OCI-LY7 (cell line): ENCODE data around the gene KIAA1549. TPM values are rescaled to one million over a fixed set of nuclear protein-coding genes. Genes with fewer than 3 reads are reported as not detected.

Experiments
- BruUV-seq: library from RNA; stranded (reverse); fragments of 400-500 nt; replicated peaks from 2 replicates; lab custom pipeline; 2021; lab: Mats Ljungman, UMichigan
- CTCF ChIA-PET: fragments of 300-600 bp; sonication (Branson Sonifier 250); formaldehyde crosslinking; loops from one replicate; lab custom pipeline; 2022; ENCODE audit warnings: antibody characterized with exemption; ENCODE audit not compliant: unreplicated experiment; lab: Charles Lee
- POLR2A ChIA-PET: fragments of 300-600 bp; sonication (Branson Sonifier 250); formaldehyde crosslinking; loops from one replicate; lab custom pipeline; 2022; ENCODE audit warnings: antibody characterized with exemption; lab: Charles Lee
- DNase-seq: peaks from one replicate; pipeline ENCODE4 v3.0.0-alpha.2; 2015; ENCODE audit warnings: low spot score
- H2AFZ ChIP-seq: fragments of 200-600 bp; sonication (generic), shearing (Covaris generic); 2 replicates; pipeline ENCODE4 v1.6.1; 2014; ENCODE audit warnings: mild to moderate bottlenecking, antibody characterized with exemption, low read length, moderate library complexity
- H3K27ac ChIP-seq: fragments of 200-600 bp; sonication (generic); 2 replicates; pipeline ENCODE4 v1.5.1; 2014; ENCODE audit warnings: mixed run types, low read depth, mild to moderate bottlenecking, moderate library complexity, low read length, inconsistent platforms; ENCODE audit not compliant: poor library complexity, severe bottlenecking
- H3K36me3 ChIP-seq: fragments of 200-600 bp; sonication (generic); 2 replicates; pipeline ENCODE4 v1.6.1; 2014; ENCODE audit warnings: mild to moderate bottlenecking, antibody characterized with exemption, low read length, moderate library complexity, mixed read lengths; ENCODE audit not compliant: insufficient read depth
- H3K4me1 ChIP-seq: fragments of 200-600 bp; sonication (generic); 2 replicates; pipeline ENCODE4 v1.5.1; 2014; ENCODE audit warnings: mild to moderate bottlenecking, low read length; ENCODE audit not compliant: insufficient read depth, poor library complexity, severe bottlenecking
- H3K4me2 ChIP-seq: fragments of 200-600 bp; sonication (generic); 2 replicates; pipeline ENCODE4 v1.6.1; 2014; ENCODE audit warnings: mild to moderate bottlenecking, low read length
- H3K4me3 ChIP-seq: fragments of 200-600 bp; sonication (generic); 2 replicates; pipeline ENCODE4 v1.5.1; 2014; ENCODE audit warnings: mild to moderate bottlenecking, low read depth, low read length; ENCODE audit not compliant: poor library complexity, severe bottlenecking
- H3K79me2 ChIP-seq: fragments of 200-600 bp; sonication (generic); 2 replicates; pipeline ENCODE4 v1.6.1; 2016; ENCODE audit warnings: low read depth, mild to moderate bottlenecking, low read length, moderate library complexity, mixed read lengths; ENCODE audit not compliant: insufficient read depth
- H3K9me2 ChIP-seq: fragments of 200-600 bp; sonication (generic); 2 replicates; pipeline ENCODE4 v1.6.1; 2016; ENCODE audit warnings: mild to moderate bottlenecking, low read length, mixed read lengths; ENCODE audit not compliant: insufficient read depth
- H3K9me3 ChIP-seq: fragments of 200-600 bp; sonication (generic); 2 replicates; pipeline ENCODE4 v1.6.1; 2014; ENCODE audit warnings: mild to moderate bottlenecking, mixed run types, low read length, mixed read lengths
- H4K20me1 ChIP-seq: fragments of 200-600 bp; sonication (generic); 2 replicates; pipeline ENCODE4 v1.6.1; 2014; ENCODE audit warnings: mild to moderate bottlenecking, antibody characterized with exemption, low read length, moderate library complexity, mixed read lengths; ENCODE audit not compliant: insufficient read depth
- CTCF ChIP-seq: fragments of 200-600 bp; sonication (generic); conservative IDR thresholded peaks from 2 replicates; pipeline ENCODE4 v1.5.1; 2014; ENCODE audit warnings: mild to moderate bottlenecking, antibody characterized with exemption, low read length, moderate library complexity, mixed read lengths
- EZH2phosphoT487 ChIP-seq: fragments of 200-600 bp; sonication (generic); IDR thresholded peaks from 2 replicates; pipeline ENCODE4 v1.6.1; 2018; ENCODE audit warnings: low read depth, borderline replicate concordance, mild to moderate bottlenecking, mixed run types, antibody characterized with exemption, low read length, moderate library complexity, mixed read lengths
- intact Hi-C: fragments of 100-400 bp; cut with micrococcal nuclease; formaldehyde crosslinking; loops from one replicate; pipeline ENCODE4 v1.10.0; 2022; ENCODE audit not compliant: unreplicated experiment
- total RNA-seq, 2 experiments: library from RNA; depleted of rRNA in 1 of 2; stranded (reverse); fragments of >200 nt in 1 of 2; shearing (Covaris generic) in 1 of 2; gene quantifications; 2 replicates each; pipeline ENCODE4 v1.2.3, GENCODE V29; 2014 to 2022

The KIAA1549 gene
- total RNA-seq, 2 experiments from 2014 or later = 0.03 to 3.0 TPM

DNA sequence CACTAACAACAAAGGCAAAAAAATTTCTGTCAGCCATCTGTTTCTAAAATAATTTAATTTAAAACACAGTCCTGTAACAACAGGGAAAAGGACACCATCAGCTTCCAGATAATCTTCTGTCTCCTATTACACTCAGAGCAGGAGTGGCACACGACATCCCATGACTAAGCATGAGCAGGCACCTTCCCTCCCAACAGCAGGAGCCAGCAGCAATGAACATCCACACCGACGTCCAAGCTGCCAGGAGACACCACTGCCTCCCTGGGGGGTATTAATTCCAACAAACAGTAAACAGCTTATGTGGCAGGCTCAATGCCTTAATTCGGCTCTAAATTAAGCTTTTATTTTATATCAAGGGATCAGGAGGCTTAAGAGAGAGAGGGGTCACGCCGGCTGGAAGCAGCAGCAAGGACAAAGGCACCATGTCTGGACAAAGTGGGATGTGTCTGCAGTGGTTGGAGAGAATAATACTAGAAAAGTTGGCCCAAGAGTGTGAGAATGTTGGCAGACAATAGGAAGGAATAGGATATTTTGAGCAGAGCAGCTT, 45.7 kb downstream of the KIAA1549 start:
- H3K4me1 ChIP-seq = no peaks in the 10 kb centered on the region
- no peak overlapping the region for H3K27ac ChIP-seq
- H4K20me1 ChIP-seq = no peaks in the 10 kb centered on the region
- no TSS peak for BruUV-seq
- TF ChIP-seq CTCF = no peak
- no peak overlapping the region for H3K4me2 ChIP-seq
- DNase-seq = no peak
- POLR2A ChIA-PET = interaction anchor here (0.5 kb wide), 1 partner anchor 26 kb away, joined by 3 read pairs; no protein-coding TSS in a partner anchor
- no peaks in the 10 kb centered on the region for H3K79me2 ChIP-seq
- no peaks in the 10 kb centered on the region for H3K9me3 ChIP-seq
- H2AFZ ChIP-seq = no peak overlapping the region
- H3K36me3 ChIP-seq = no peaks in the 10 kb centered on the region
- H3K9me2 ChIP-seq = no peaks in the 10 kb centered on the region
- H3K4me3 ChIP-seq = no peak overlapping the region
- intact Hi-C loops = no loop called here
- CTCF ChIA-PET = no interaction called here

DNA sequence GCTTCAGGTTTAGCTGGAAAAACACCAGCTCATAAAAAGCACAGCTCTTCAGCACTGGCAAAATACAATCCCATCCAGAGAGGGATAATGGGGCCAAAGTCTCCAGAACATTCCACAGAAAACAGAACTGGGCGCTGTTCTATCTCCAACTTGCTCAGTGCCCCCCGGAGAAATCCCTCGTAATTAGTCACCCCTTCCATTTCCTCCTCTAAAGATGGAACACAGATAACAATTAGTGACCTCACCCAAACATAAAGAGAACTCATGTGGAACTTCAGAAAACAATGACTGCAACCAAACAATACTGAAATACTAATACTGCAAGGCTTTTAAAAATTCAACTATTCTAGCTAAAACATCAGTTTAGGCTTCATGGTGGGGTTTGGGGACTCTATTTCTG, 46.3 kb downstream of the KIAA1549 start:
- POLR2A ChIA-PET = interaction anchor here (0.7 kb wide), 1 partner anchor 796 kb away, joined by 9 read pairs; no protein-coding TSS in a partner anchor
- no TSS peak for BruUV-seq

More for the DNA sequence above, 46.3 kb downstream of the KIAA1549 start:
- Histone ChIP-seq H3K9me3 (no peaks in the 10 kb centered on the region), H3K4me1 (no peaks in the 10 kb centered on the region), H3K36me3 (no peaks in the 10 kb centered on the region), H3K4me3 (no peak overlapping the region), H3K27ac (no peak overlapping the region), H3K4me2 (no peak overlapping the region), H4K20me1 (no peaks in the 10 kb centered on the region), H2AFZ (no peak overlapping the region), H3K79me2 (no peaks in the 10 kb centered on the region), H3K9me2 (no peaks in the 10 kb centered on the region)
- TF ChIP-seq CTCF = no peak
- TF ChIP-seq EZH2phosphoT487 = no peak
- intact Hi-C loops = no loop called here
- DNase-seq = no peak
- CTCF ChIA-PET = no interaction called here
